Measurements from ENCODE around the gene GPD1.
A peak's percentile ranks its signal among the peaks of the same experiment; 100 is the strongest.

GPD1 gene

DNA sequence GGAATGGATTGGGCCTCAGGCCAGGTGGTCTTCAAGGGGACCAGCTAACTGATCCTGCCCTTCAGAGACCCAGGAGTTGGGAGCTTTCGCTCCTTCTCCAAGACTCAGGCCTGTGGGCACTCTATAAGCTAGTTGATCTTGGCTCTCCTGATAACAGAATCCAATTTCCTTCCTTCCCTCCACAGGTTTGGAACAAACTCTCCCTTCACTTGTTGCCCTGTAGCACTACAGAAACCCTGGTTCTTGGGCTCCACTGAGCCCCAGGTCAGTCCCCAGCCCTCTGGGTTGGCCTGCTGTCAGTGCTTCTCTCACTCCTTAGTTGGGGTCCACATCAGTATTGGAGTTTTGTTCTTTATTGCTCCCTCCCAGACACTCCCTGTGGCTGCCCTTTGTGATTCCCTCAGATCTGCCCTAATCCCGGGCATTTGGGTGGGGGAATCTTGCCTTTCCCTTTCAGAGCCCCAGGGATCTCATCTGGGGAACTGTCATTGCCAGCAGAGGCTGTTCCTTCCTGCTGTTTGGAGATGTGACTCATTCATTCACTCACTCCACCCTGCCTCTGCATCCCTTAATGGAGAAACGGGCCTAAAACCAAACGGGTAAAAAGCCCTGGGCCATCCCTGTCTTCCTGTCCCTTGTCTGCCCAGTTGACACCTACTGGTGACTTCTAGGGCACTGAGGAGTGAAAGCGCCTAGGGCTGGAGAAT lies 4.4 kb upstream of the GPD1 start:
- DNase-seq: no peak

DNA sequence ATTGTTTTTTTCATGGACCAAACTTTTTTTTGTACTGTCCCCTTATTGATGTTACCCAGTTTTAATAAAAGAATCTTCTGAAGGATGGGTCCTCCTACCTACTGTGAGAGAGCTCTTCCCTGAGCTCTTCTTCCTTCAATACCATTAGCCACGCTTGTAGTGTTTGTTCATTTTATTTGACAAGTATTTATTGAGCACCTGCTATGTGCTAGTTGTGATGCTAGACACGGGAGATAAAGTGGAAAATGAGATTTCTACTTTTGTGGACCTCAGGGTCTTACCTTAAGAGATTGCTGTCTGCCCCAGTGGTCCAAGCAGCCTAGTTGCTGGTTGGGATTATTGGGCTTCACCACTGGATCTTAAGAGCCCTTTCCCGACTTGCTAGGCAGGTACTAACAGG lies 3.2 kb upstream of the GPD1 start:
- DNase-seq: no peak

DNA sequence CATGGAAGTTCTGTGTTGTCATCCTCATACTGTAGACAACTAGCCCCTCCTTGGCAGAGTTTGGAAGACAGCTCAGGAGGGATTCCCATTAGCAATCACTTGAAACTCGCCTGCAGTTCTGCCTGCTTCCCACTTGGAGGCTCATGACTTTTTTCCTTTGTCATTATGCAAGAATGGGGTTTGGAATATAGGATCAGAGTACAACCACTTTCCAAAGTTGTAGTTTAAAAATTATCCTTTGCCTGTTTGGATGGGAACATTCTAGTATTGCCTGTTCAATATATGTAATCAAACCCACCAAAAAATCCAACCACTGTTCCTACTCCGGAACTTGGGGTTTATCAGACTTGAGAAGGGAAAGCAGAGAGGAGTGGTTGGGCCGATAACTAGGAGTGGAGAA lies 2.1 kb upstream of the GPD1 start:
- DNase-seq: peak in 5 of 56 donors; percentile 16 to 48 (median 24)

DNA sequence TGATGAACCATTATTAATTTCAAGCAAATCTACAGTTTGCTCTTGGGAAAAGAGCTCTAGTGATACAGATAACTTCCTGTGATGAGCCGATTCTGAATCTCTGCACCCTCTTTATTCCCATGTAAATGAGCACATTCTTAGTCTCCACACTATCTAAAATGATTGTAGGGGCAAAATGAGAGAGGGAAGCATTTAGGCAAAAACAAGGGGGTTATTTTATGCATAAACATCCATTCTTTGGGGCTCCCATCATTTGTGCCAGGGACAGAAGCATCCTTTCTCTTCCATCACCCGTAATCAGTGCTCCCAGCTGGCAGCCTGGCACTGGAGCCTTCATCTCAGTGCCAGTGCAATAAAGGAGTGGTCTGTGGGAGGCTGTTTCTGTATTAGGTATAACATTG lies 1.7 kb upstream of the GPD1 start:
- peak in 37 of 56 donors; percentile 17 to 78 (median 37) for DNase-seq

DNA sequence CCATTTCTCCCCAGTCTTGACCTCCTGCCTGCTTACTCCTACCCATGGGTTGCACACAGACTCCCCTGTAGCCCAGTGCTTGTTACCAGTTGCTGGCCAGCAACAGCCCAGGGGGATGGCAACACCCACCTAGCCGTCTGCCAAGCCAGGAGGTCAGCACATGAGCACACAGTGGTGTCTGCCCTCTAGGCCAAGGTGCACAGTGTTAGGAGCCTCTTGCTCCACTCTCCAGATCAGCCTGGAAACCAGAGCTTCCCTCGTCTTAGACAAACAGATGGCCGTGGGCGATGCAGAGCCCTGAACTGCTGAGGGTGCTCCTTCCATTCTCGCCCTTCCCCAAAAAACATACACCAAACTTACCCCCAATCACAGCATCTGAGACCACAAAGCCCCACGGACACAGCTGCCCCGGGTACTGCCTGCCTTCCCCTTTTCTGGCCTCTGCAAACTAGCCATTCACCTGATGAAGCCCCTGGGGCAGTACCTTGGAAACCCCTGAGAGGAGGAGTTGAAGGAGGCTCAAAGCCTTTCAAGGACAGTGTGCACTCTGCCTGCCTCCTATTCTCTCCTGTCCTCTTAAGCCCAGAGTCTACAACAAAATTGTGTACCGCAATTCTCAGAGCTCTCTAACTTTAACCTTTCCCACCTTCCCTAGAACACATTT lies 1.0 kb upstream of the GPD1 start:
- DNase-seq: peak in 8 of 56 donors; percentile 15 to 59 (median 50)

DNA sequence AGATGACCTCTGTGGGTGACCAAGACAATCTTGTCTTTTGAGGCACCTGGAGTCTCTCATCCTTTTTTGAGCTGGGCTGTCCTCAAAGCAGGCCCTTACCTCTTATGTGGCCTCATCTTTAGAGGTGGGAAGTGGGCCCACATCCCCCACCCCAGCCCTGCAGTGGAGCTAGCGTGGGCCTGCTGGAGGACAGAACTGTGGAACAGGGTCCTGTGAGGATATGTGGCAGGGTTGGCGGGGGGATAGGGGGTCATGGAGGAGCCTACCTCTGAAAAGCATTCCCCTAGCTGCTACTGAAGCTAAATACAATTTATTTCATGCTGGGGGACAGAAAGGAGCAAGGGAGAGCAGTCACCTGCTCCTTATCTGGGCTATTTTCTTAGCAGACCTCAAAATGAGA lies 457 bp upstream of the GPD1 start:
- DNase-seq: no peak

DNA sequence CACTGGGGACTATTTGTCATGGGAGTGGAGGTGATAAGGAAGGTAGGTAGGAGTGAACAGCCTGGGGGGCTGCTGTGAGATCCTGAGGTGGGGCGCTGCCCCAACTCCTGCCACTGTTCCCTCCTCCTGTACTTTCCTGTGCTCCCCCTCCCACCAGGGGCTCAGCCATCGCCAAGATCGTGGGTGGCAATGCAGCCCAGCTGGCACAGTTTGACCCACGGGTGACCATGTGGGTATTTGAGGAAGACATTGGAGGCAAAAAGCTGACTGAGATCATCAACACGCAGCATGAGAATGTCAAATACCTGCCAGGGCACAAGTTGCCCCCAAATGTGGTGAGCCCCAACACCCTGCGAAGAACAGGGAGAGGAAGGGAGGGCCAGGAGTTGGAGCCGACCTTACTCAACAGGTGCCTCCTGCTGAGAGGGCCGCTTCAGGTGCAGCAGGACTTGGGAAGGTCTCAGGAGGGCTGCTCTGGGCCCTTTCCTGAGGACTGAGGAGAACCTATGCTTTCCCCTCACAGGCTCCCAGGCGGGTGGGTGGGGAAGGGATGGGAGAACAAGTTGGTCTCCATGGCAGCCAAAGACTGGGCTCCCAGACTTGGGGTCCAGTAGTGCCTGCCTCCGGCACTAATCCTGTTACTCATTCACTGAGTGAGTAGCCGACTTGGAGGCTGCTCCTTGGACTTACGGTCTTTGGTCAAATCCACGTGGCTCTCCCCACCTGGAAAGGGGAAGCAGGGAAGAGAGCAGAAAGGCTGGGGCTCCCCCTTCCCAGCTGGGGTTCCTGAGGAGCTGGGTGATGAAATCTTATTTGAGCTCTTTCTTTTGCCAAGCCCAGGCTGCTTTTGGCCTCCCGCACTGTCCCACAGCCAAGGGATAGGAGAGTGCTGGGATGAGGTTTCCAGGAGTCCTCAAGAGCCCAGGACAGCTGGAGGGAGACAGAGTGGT lies 884 bp downstream of the GPD1 start:
- no peak for DNase-seq

DNA sequence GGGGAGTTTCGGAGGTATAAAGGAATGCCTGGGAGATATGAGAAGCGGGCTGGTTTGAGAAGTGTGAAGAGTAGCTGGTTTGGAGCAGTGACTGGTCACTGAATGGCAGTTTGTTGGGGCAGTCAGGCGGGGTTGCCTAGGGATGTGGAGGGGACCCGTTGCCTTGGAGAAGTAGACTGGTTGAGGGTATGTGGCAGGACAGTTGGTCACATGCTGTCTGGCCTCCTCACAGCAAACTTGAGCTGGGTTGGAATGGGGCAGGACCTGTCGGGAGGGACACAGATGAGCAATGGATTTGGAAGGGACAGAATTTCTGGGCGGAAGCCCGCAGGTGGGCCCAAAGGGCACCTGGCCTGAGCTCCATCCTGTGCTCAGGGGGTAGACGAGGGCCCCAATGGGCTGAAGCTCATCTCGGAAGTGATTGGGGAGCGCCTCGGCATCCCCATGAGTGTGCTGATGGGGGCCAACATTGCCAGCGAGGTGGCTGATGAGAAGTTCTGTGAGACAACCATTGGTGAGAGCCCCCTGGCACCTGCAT lies 2.2 kb downstream of the GPD1 start:
- no peak for DNase-seq

DNA sequence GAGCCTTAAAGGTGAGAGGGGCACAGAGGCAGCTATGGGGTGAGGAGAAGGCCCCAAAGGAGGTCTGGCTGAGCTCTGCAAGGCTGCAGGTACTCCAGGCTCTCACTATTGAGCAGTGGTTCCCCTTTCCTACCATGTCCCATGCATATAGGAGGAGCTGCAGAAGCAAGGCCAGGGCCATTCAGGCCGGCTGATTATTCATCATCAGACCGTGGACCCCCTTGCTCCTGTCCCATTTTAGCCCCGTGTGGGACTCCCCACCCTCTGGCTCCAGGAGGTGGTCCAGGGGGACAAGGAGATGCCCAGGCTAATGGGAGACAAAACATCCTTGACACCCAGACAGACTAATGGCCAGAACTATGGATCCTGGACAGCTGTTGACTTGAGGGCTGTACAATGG lies 3.1 kb downstream of the GPD1 start:
- DNase-seq: no peak

DNA sequence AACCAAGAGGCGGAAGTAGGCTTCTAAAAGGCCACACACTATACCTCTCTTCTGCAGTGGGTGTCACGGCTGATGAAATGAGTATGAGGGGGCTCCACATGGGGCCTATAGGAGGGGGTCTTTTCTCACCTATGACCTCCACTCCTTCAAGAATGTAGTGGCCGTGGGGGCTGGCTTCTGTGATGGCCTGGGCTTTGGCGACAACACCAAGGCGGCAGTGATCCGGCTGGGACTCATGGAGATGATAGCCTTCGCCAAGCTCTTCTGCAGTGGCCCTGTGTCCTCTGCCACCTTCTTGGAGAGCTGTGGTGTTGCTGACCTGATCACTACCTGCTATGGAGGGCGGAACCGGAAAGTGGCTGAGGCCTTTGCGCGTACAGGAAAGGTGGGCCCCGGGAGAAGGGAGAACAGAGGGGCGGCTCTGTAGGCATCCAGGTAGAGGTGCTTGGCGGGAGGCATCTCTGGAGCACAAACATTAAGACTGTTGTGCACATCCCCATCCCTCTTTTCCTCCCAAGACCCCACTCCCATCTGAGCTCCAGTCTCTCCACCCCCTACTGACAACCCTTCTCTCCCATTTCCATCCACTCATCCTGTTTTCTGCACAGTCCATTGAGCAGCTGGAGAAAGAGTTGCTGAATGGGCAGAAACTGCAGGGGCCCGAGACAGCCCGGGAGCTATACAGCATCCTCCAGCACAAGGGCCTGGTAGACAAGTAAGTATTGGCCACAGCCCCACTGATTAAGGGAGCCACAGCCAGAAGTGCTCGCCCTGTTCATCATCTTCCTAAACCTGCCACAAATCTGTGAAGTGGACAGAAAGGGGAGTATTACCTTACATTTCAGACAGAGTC lies 3.8 kb downstream of the GPD1 start:
- DNase-seq: no peak

DNA sequence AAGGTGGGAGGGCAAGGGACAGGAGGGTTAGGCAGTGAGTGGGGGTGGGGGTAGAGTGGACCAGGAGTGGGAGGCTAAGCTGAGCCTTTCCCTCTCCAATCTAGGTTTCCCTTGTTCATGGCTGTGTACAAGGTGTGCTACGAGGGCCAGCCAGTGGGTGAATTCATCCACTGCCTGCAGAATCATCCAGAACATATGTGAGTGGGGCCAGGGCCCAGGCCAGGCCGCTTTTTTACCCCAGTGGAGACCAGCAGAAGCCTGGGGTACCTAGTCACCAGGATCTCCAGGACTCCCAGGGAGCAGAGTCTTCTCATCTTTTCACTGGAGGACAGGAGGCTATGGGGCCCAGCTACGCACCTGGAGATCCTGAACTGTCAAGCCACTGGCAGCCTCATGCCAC lies 5.5 kb downstream of the GPD1 start:
- DNase-seq: no peak

DNA sequence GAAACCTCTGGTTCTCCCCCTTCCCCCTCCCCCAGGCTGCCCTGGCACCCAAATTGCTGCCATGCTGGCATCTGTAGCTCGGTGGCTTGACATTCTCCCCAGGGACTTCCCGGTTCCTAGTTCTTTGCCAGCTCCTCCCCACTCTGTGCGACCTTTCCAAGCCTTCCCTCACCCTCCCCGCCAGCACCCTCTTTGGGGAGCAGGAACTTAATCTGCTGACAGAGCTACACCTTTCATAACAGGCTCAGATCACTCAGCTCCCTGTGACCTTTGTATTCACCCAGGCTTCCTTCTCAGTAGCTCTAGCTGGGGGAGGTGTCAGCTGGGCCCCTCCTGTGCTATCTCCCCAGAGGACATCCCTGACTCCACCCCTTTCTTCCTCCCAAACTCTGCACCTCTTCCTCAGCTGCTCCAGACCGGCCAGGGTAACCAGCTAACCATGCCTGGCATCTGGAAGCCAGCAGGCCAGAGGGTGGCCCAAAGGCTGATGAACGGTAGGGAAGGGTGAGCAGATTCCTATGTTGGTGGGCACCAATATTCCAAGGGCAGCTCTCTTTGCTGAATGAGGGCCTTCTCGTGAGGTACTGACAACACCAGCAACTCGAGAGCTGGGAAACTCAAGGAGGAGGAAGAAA lies 6.4 kb downstream of the GPD1 start:
- peak in 1 of 56 donors; percentile 30 for DNase-seq

DNA sequence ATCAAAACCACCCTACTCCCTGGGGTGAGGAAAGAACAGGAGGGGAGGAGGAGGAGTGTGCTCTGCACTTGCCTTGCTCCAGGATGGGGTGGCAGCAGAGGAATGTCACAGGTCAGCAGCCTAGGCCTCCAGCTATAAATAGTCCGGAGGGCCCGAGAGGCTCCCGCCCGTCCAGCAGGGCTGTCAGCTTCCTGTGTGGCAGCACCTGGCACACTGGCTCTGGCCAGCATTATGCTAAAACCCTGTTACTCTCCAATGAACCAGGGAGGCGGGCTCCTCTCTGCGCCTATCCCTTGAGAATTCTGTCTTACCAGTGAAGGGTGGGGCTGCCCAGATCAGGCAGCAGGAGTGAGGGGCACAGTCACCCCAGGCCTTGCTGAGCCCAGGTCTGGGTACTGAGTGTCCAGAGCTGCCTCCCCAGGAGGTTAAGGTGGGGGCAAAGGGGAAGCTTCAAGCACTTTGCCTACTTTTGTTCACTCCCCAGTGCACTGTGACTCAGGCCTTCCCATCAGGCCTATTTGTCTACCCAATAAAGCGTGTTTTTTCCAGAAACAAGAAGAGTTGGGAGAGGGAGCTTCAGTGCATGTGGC lies 7.0 kb downstream of the GPD1 start:
- DNase-seq: peak in 12 of 56 donors; percentile 15 to 57 (median 35)

DNA sequence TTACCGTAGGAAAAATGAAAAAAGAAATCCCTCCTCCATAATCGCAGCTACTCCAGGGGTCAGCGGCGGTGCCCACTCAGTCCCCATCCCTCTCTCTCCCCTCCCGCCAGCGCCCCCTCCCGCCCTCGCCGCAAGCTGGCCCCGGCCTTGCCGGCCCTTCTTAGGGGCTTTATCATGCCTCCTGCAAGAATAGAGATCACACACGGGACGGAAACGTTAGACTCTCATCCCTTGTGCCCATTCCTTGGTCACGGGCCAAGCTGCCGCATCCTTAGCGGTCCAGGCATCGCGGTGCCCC lies 7.5 kb downstream of the GPD1 start:
- DNase-seq: no peak

DNA sequence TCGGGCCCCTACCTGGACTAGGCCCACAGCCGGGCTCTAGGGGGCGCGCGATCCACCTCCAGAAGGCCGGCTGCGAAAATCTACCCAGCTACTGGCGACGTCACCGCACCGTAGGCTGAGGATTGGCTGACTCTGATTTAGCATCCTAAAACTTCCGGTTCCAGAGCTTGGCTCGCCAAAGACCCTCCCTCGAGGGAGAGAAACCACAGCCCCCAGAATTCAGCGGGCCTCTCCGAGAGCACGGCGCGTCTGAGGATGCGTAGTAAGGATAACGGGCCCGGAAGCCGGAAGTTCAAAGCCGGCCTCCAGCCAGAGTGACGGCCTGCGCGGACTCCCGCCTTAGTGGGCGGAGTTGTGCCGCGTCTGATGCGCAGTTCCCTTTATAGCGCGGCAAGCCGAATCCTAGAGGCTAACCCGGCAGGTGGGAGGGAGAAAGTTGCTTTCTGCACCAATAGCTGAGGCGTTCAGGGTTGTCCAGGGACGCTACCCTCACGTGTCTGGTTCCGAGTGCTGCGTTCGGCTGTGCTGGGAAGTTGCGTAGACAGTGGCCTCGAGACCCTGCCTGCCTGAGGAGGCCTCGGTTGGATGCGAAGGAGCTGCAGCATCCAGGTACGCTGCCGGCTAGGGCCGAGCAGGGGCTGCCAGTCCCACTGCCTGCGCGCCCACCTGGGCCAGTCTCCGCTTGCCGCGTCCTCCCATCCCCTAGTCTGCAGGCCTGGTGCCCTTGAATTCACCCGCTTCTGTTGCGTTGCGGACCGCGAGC lies 8.1 kb downstream of the GPD1 start, which contains the start of gene COX14:
Gene COX14, plus strand, starts transcription at position 544 of the 763 bp plus-strand sequence. CDS start 7,808 bp downstream, outside the sequence.
- DNase-seq: peak; percentile 85 to 100 (median 99)

DNA sequence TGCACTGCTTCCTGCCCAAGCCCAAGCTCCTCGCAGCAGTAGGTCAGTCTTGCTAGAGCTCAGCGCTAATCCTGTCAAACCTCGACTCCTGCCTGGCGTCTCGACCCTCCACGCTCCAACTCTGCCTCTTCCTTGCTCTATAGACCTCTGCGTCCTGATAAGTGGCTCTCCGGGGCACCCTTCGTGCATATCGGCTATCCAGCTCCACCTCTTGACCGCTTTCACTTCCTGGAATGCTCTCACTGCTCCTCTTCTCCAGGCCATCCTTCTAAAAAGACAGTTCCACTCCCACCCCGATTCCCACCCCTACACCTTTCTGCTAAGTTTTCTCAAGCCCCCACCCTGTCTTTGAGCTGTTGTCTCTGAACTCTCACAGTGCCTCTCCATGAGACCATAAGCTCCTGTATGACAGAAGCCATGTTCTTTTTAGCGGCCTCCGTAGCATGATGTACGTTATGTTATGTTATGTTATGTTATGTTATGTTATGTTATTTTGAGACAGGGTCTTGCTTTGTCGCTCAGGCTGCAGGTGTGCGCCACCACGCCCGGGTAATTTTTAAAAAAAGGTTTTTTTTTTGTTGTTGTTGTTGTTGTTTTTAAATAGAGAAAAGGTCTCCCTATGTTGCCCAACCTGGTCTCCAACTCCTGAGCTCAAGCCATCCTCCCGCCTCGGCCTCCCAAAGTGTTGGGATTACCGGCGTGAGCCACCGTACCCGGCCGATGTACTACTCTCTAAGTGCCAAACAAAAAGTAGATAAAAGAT lies 8.8 kb downstream of the GPD1 start:
- DNase-seq: peak in 7 of 56 donors; percentile 54 to 69 (median 63)

DNA sequence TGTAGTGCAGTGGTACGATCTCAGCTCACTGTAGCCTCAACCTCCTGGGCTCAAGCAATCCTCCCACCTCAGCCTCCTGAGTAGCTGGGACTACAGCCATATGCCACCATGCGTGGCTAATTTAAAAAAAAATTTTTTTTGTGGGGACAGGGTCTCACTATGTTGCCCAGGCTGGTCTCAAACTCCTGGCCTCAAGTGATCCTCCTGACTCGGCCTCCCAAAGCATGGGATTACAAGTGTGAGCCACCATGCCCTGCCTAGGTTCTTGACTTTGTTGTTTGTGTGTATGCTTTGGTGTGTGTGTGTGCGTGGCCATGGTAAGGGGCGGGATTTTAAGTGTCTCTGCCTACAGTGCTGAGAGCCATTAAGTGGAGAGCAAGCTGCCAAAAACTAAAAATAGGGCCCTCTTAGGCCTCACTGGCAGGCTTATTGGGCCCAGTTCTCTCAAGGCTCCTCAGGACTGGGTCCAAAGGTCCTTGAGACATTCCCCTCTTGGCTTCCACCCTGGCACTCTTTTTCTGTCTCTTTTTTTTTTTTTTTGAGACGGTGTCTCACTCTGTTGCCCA lies 13.3 kb downstream of the GPD1 start:
- DNase-seq: peak in 3 of 56 donors; percentile 7 to 46 (median 15)

DNA sequence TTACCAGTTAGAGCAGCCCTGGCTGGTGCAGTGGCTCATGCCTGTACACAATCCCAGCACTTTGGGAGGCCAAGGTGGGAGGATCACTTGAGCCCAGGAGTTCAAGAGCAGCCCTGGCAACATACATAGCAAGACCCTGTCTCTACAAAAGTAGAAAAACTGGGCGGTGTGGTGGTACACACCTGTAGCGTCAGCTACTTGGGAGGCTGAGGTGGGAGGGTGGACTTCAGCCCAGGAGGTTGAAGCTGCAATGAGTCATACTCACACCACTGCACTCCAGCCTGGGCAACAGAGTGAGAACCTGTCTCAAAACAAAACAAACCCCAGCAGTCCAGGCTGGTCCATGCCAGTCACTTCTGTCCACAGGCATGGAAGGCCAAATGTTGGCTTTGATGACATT lies 15.6 kb downstream of the GPD1 start:
- no peak for DNase-seq
